Activated CD8-positive, alpha-beta T cell treated with anti-CD3 and anti-CD28 coated beads, Interleukin-2, amount 10 ng/mL, durations not matched to agents 7 days and 5 days (primary cell): ENCODE data around the gene MCUR1. TPM values are rescaled to one million over a fixed set of nuclear protein-coding genes. Genes with fewer than 3 reads are reported as not detected.
"Not testable (repeated sequence)": the region's sequence is repeated elsewhere in the genome, so short reads cannot be mapped to it uniquely, and the experiment has no call there.

Experiments used
- ATAC-seq: fragments of 150-1000 bp; cut with Tn5 transposase; one replicate; pipeline ENCODE4 v1.10.0; 2021; ENCODE audit warnings: moderate library complexity
- CTCF ChIA-PET: fragments of 350-600 bp; sonication (Branson Sonifier 250); formaldehyde crosslinking; loops from one replicate; lab custom pipeline; 2021; ENCODE audit warnings: antibody characterized with exemption; lab: Charles Lee
- POLR2A ChIA-PET: fragments of 350-600 bp; sonication (Branson Sonifier 250); formaldehyde crosslinking; loops from one replicate; lab custom pipeline; 2021; ENCODE audit warnings: antibody characterized with exemption; lab: Charles Lee
- DNase-seq: peaks from one replicate; pipeline ENCODE4 v3.0.0-alpha.2; 2020
- H3K27ac Mint-ChIP-seq: one replicate; pipeline ENCODE4 v1.8.0; 2021; ENCODE audit warnings: mild to moderate bottlenecking, mixed read lengths
- H3K27me3 Mint-ChIP-seq: one replicate; pipeline ENCODE4 v1.8.0; 2021; ENCODE audit warnings: low read depth, mixed read lengths
- H3K36me3 Mint-ChIP-seq: one replicate; pipeline ENCODE4 v1.8.0; 2021; ENCODE audit warnings: low read depth, mixed read lengths
- H3K4me1 Mint-ChIP-seq: one replicate; pipeline ENCODE4 v1.8.0; 2021; ENCODE audit warnings: low read depth, mixed read lengths
- H3K4me3 Mint-ChIP-seq: one replicate; pipeline ENCODE4 v1.8.0; 2021; ENCODE audit warnings: mild to moderate bottlenecking, mixed read lengths
- H3K9me3 Mint-ChIP-seq: one replicate; pipeline ENCODE4 v1.8.0; 2022; ENCODE audit warnings: mixed read lengths; ENCODE audit not compliant: insufficient read depth
- total RNA-seq, 2 experiments: library from RNA; stranded (reverse); gene quantifications; one replicate each; pipeline ENCODE4 v1.2.3, GENCODE V29; 2021

MCUR1 gene
- total RNA-seq, 2 experiments from 2014 or later, result 29.7 to 30.3 TPM

DNA sequence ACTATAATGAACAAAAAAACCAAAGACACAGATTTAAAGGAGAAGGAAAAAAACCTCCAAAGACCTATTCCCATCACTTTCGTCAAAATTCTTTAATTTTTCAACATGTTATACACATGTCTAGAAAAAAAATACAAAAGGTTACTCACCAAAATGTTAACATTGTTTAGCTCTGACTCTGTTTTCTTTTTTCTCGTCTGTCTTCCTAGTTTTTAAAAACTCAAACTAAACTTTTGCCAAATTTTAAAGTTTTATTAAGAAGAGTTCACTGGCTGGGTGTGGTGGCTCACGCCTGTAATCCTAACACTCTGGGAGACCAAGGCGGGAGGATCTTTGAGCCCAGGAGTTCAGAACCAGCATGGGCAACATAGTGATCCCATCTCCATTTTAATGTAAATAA is 10.8 kb downstream of the MCUR1 start:
- Mint-ChIP-seq H3K36me3 (peaks cover 31% of the 10 kb centered on the region), H3K4me3 (no peak overlapping the region), H3K27me3 (no peaks in the 10 kb centered on the region), H3K27ac (no peak overlapping the region), H3K9me3 (no peaks in the 10 kb centered on the region), H3K4me1 (no peaks in the 10 kb centered on the region)
- CTCF ChIA-PET, result interaction anchor here (1.0 to 1.5 kb wide), 2 partner anchors 10 to 263 kb away, joined by 4 read pairs; no protein-coding TSS in a partner anchor
- ATAC-seq, result no peak
- POLR2A ChIA-PET, result no interaction called here
- DNase-seq, result no peak

DNA sequence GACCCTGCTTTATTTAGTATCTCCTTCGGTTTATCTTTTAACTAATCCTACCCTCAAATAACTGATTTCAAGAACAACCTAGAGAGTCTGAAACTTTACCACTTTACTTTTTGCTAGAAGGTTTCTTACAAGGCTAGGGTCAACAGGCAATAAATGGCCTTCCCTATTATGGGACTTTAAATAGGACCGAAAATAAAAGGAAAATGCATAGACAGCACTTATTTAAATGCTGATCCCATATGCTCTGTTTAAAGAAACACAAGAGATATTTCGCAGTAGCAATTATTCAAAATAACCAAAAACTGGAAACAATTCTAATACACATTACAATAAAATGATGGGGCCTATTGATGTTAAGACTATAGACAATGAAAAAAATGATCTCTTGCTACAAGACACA is 13.7 kb downstream of the MCUR1 start:
- ATAC-seq (no peak), DNase-seq (no peak)
- Mint-ChIP-seq H3K4me3 (no peak overlapping the region), H3K27ac (no peak overlapping the region), H3K9me3 (no peaks in the 10 kb centered on the region), H3K27me3 (no peaks in the 10 kb centered on the region), H3K4me1 (no peaks in the 10 kb centered on the region), H3K36me3 (peaks cover 34% of the 10 kb centered on the region)
- ChIA-PET CTCF (interaction anchor here (1.0 kb wide), 1 partner anchor 11 kb away, joined by 3 read pairs; no protein-coding TSS in a partner anchor), POLR2A (no interaction called here)

DNA sequence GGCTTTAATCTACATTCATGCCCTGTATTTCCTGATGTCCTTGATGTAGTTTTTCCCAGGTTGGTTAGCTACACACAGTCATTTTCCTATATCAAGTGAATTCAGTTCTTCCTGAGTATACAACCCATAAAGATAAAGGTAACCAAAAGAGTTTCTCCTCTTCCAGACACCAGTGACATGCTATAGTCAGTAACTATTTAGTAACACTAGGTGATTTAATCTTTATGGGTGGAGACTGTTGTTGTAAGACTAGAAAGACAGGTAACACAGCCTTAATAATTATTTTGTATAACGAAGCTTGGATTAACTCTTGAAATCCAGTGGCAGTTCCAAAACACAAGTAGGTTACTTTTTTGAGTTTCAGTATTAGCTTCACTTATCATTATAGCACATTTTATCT is 17.6 kb downstream of the MCUR1 start:
- Mint-ChIP-seq H3K27me3 (no peaks in the 10 kb centered on the region), H3K36me3 (peaks cover 21% of the 10 kb centered on the region), H3K27ac (no peak overlapping the region), H3K4me1 (peaks cover 14% of the 10 kb centered on the region), H3K9me3 (no peaks in the 10 kb centered on the region), H3K4me3 (no peak overlapping the region)
- ATAC-seq (no peak), DNase-seq (no peak)
- ChIA-PET POLR2A (no interaction called here), CTCF (interaction anchor here (0.9 to 5.0 kb wide), 5 partner anchors 9 to 272 kb away, joined by 3 to 32 read pairs (median 4); no protein-coding TSS in a partner anchor)

DNA sequence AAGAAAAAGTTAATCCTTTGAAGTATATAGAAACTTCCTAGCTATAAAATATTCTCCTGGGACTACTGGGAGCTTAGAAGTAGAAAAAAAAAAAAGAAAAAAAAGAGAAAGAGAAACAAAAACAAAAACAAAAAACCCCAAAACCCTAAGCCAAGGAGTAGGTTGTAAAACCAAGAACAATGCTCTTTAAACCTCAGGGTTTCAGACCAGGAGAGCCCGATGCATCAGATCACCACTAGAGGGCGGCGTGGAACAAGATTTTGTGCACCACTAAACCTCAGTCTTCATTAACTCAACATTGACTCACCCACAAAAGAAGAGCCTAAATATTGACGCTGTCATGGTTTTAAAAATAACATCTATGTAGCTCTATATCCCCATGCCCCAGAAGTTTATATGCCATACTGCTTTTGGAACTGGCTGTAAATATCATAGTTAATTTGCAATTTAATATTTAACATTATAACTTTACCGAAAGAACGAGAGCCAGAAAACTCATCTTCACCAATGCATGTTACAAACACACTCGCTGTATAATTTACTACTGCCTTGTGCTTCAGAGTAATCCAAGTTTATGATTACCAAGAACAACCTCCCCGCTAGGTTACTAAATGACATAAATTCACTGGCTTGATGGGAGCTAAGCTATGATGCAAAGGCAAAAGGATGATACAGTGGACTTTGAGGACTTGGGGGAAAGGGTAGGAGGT is 19.2 kb downstream of the MCUR1 start:
- CTCF ChIA-PET, result interaction anchor here (0.6 to 5.0 kb wide), 24 partner anchors 8 to 301 kb away, joined by 3 to 32 read pairs (median 3); partner anchors contain the start of gene SIRT5
- DNase-seq, result peak; percentile 91
- POLR2A ChIA-PET, result no interaction called here
- Mint-ChIP-seq H3K27me3 (no peaks in the 10 kb centered on the region), H3K4me3 (no peak overlapping the region), H3K36me3 (peaks cover 15% of the 10 kb centered on the region), H3K4me1 (peaks cover 14% of the 10 kb centered on the region), H3K9me3 (no peaks in the 10 kb centered on the region), H3K27ac (no peak overlapping the region)
- ATAC-seq, result peak; percentile 96

DNA sequence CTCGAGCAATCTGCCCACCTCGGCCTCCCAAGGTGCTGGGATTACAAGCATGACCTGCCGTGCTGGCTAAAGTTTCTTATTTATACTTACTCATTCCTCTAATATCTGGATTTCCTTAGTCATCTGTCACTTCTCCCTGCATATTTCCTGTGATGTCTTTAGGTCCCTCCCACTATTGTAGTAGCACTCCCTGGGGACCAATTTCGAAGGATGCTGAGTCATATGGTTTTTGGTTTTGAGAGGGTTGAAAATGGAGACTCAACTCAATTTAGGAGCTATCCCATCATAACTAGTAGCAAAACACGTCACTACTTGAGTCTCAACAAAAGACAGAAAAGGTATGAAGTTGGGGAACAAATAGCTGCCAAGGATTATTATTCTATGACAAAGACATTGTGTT is 20.2 kb downstream of the MCUR1 start:
- Mint-ChIP-seq H3K27me3 (no peaks in the 10 kb centered on the region), H3K4me3 (no peak overlapping the region), H3K4me1 (peaks cover 14% of the 10 kb centered on the region), H3K27ac (no peak overlapping the region), H3K9me3 (no peaks in the 10 kb centered on the region), H3K36me3 (peaks cover 22% of the 10 kb centered on the region)
- ATAC-seq (no peak), DNase-seq (no peak)
- CTCF ChIA-PET, result interaction anchor here (1.5 to 5.0 kb wide), 7 partner anchors 9 to 272 kb away, joined by 3 to 32 read pairs (median 8); partner anchors contain the start of gene SIRT5
- POLR2A ChIA-PET, result no interaction called here

DNA sequence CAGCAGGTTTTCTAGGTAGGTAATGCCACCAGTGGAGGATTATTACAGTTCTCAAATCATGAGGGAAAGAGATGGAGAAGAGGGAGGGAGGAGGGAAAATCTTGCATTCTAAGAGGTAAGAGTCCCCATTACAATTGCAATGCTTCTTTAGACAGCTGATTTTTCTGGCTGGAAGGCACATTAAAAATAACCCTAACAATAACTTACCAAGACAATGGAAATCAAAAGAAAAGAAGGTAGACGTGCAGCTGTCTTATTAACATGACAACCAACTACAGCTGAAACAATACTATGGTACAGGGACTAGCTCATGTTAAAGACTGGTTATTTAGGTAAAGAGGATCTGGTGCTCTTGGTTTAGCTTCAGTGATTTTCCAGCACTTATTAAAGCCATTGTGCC is 24.6 kb downstream of the MCUR1 start:
- Mint-ChIP-seq H3K4me1 (peaks cover 8% of the 10 kb centered on the region), H3K27me3 (no peaks in the 10 kb centered on the region), H3K9me3 (no peaks in the 10 kb centered on the region), H3K36me3 (peaks cover 16% of the 10 kb centered on the region), H3K27ac (no peak overlapping the region), H3K4me3 (no peak overlapping the region)
- ATAC-seq, result no peak
- no peak for DNase-seq
- POLR2A ChIA-PET, result no interaction called here
- CTCF ChIA-PET, result interaction anchor here (0.9 to 1.9 kb wide), 3 partner anchors 62 to 277 kb away, joined by 3 to 5 read pairs (median 3); no protein-coding TSS in a partner anchor

DNA sequence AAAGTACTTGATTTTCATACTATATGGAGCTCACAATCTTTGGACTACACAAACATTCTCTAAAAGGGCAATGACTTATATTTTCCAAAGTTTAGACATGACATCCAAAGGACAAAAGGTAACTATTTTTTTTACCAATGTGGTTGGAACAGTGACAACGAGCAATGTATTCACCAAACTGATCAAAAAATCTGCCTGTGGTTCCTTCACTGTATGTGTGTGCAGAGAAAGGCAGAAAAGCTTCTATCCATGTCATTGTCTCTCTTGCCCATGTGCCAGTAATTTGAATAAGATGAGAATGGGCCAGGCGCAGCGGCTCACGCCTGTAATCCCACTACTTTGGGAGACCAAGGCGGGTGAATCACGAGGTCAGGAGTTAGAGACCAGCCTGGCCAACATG is 25.5 kb downstream of the MCUR1 start:
- H3K4me1 Mint-ChIP-seq, result no peaks in the 10 kb centered on the region
- no peaks in the 10 kb centered on the region for H3K9me3 Mint-ChIP-seq
- H3K27ac Mint-ChIP-seq, result no peak overlapping the region
- no peak for ATAC-seq
- ChIA-PET POLR2A (no interaction called here), CTCF (interaction anchor here (1.3 to 1.9 kb wide), 2 partner anchors 61 to 278 kb away, joined by 3 to 5 read pairs; no protein-coding TSS in a partner anchor)
- H3K27me3 Mint-ChIP-seq, result no peaks in the 10 kb centered on the region
- no peak overlapping the region for H3K4me3 Mint-ChIP-seq
- H3K36me3 Mint-ChIP-seq, result peaks cover 15% of the 10 kb centered on the region
- DNase-seq, result no peak

DNA sequence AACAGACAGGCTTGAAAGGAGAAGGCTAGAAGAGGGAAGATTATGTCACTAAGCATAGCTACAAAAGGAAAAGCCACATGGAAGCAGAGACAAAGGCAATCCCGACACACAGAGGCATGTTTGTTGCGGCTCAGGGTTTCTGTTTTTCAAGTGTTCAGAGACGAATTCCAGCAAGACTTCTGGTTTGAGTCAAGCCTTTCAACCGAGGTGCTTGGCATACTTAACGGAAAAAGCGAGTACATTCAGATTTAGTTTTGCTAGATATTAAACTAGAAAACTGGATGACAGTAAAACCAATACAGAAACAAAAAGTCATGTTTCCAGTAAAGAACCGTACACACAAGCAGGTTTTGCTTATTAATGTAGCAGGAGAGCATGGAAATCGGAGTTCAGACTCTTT is 27.2 kb downstream of the MCUR1 start:
- ChIA-PET CTCF (interaction anchor here (1.3 to 2.3 kb wide), 2 partner anchors 9 to 280 kb away, joined by 3 to 12 read pairs; no protein-coding TSS in a partner anchor), POLR2A (no interaction called here)
- Mint-ChIP-seq H3K4me1 (no peaks in the 10 kb centered on the region), H3K27me3 (no peaks in the 10 kb centered on the region), H3K9me3 (no peaks in the 10 kb centered on the region), H3K36me3 (peaks cover 15% of the 10 kb centered on the region), H3K4me3 (no peak overlapping the region), H3K27ac (no peak overlapping the region)
- DNase-seq (no peak), ATAC-seq (no peak)

DNA sequence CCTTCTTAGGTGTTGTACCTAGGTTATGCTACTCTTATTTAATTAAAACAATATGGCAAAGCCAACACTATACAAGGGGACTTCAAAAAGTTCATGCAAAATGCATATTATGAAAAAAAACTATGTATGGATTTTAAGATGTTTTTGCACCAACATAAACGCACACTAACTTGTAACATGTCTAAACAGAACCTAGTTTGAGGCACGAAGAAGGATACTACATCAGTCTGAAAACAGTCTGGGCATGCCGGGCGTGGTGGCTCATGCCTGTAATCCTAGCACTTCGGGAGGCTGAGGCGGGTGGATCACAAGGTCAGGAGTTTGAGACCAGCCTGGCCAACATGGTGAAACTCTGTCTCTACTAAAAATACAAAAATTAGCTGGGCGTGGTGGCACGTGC is 34.2 kb downstream of the MCUR1 start:
- H3K4me3 Mint-ChIP-seq, ATAC-seq, DNase-seq, POLR2A ChIA-PET, H3K27ac Mint-ChIP-seq, H3K4me1 Mint-ChIP-seq, H3K27me3 Mint-ChIP-seq, H3K9me3 Mint-ChIP-seq, H3K36me3 Mint-ChIP-seq: not testable (repeated sequence)
- CTCF ChIA-PET, result interaction anchor here (0.7 kb wide), 1 partner anchor 206 kb away, joined by 3 read pairs; the partner anchor contains the start of gene SIRT5

DNA sequence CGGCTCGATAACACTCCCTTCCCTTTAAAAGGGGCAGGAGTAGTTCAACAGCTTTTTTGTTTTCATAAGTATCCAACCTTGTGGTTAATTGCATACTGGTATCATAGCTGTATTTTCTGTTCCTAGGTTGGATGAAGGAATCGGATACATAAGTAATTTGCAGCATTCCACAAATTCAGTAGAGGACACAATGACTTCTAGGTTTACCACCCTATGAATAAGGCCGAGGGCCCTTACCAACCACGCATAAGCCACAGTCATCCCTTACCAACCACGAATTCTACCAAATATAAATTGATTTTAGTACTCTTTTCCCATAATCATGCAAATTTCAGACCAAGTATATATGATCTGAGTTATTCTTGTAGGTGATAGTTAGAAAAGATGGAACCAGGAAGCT is 36.3 kb downstream of the MCUR1 start:
- peaks cover 3% of the 10 kb centered on the region for H3K4me1 Mint-ChIP-seq
- CTCF ChIA-PET, result interaction anchor here (1.3 kb wide), 1 partner anchor 28 kb away, joined by 3 read pairs; no protein-coding TSS in a partner anchor

DNA sequence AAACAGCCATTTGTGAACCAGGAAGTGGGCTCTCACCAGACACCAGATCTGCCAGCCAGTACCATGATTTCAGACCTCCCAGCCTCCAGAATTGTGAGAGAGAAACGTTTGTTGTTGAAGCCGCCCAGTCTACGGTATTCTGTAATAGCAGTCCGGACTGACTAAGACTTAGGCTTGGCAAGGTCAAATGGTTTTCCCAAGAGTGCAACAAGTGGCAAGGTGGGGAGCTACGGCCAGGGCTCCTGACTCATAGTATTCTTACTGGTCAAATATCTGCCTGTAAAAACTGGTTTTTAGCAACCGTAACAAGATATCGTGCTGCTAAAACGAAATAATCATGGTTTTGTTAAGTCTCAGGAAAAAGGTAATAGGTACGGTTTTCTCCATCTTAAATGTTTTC is 37.8 kb downstream of the MCUR1 start:
- Mint-ChIP-seq H3K36me3 (no peaks in the 10 kb centered on the region), H3K27ac (no peak overlapping the region), H3K4me1 (peaks cover 3% of the 10 kb centered on the region), H3K9me3 (no peaks in the 10 kb centered on the region), H3K27me3 (no peaks in the 10 kb centered on the region), H3K4me3 (no peak overlapping the region)
- POLR2A ChIA-PET, result no interaction called here
- ATAC-seq (no peak), DNase-seq (no peak)
- CTCF ChIA-PET, result interaction anchor here (1.3 to 1.4 kb wide), 2 partner anchors 19 to 27 kb away, joined by 3 read pairs; no protein-coding TSS in a partner anchor

More for the DNA sequence above, 36.3 kb downstream of the MCUR1 start:
- no peaks in the 10 kb centered on the region for H3K9me3 Mint-ChIP-seq
- DNase-seq (no peak), ATAC-seq (no peak)
- POLR2A ChIA-PET, result no interaction called here
- H3K4me3 Mint-ChIP-seq, result no peak overlapping the region
- peaks cover 2% of the 10 kb centered on the region for H3K36me3 Mint-ChIP-seq
- H3K27ac Mint-ChIP-seq, result no peak overlapping the region
- no peaks in the 10 kb centered on the region for H3K27me3 Mint-ChIP-seq

DNA sequence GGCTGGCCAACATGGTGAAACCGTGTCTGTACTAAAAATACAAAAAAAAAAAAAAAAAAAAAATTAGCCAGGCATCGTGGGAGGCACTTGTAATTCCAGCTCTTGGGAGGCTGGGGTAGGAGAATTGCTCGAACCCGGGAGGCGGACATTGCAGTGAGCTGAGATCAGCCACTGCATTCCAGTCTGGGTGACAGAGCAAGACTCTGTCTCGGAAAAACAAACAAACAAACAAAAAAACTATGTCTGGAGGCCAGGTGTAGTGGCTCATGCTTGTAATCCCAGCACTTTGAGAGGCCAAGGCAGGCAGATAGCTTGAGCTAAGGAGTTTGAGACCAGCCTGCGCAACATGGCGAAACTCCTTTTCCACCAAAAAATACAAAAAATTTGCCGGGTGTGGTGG is 38.9 kb downstream of the MCUR1 start:
- H3K4me3 Mint-ChIP-seq, H3K9me3 Mint-ChIP-seq, H3K36me3 Mint-ChIP-seq, ATAC-seq, CTCF ChIA-PET, POLR2A ChIA-PET, H3K27ac Mint-ChIP-seq, H3K4me1 Mint-ChIP-seq, DNase-seq, H3K27me3 Mint-ChIP-seq: not testable (repeated sequence)
